GM21723 (cell line): Measurements from ENCODE around the gene CPNE7.

ENCODE experiments used
- ATAC-seq: cut with Tn5 transposase; IDR thresholded peaks from one replicate; pipeline ENCODE4 v1.9.1; 2021; ENCODE audit warnings: mild to moderate bottlenecking, moderate library complexity; ENCODE audit not compliant: unreplicated experiment

CPNE7 gene

GRCh38 chr16:89575247-89576152 lies at the start of gene CPNE7:
TSS of gene CPNE7 (plus strand) at chr16:89575758. CDS start at chr16:89575898, 140 bp downstream.
- ATAC-seq = no peak

- no peak for ATAC-seq
These were observed 46.5 kb upstream of the CPNE7 start for GRCh38 chr16:89529097-89529496.

GRCh38 chr16:89530401-89531381 lies 44.9 kb upstream of the CPNE7 start:
- ATAC-seq = no peak

- no peak for ATAC-seq
These were observed 43.6 kb upstream of the CPNE7 start for GRCh38 chr16:89531821-89532526.

- no peak for ATAC-seq
These were observed 41.3 kb upstream of the CPNE7 start for GRCh38 chr16:89534252-89534756.

- ATAC-seq = no peak
These were observed 39.2 kb upstream of the CPNE7 start for GRCh38 chr16:89536371-89536770.

GRCh38 chr16:89536886-89537548 lies 38.5 kb upstream of the CPNE7 start:
- no peak for ATAC-seq

- ATAC-seq = no peak
These were observed 38.0 kb upstream of the CPNE7 start for GRCh38 chr16:89537549-89537925.

GRCh38 chr16:89538286-89538685 lies 37.3 kb upstream of the CPNE7 start:
- no peak for ATAC-seq

- no peak for ATAC-seq
These were observed 35.0 kb upstream of the CPNE7 start for GRCh38 chr16:89540557-89540956.

- no peak for ATAC-seq
These were observed 33.8 kb upstream of the CPNE7 start for GRCh38 chr16:89541792-89542191.

GRCh38 chr16:89544113-89544512 lies 31.4 kb upstream of the CPNE7 start:
- ATAC-seq = no peak

GRCh38 chr16:89544713-89545043 lies 30.9 kb upstream of the CPNE7 start:
- no peak for ATAC-seq

- ATAC-seq = no peak
These were observed 30.3 kb upstream of the CPNE7 start for GRCh38 chr16:89545044-89545830.

- ATAC-seq = no peak
These were observed 29.6 kb upstream of the CPNE7 start for GRCh38 chr16:89545831-89546574.

- no peak for ATAC-seq
These were observed 28.8 kb upstream of the CPNE7 start for GRCh38 chr16:89546781-89547180.

GRCh38 chr16:89547291-89547690 lies 28.3 kb upstream of the CPNE7 start:
- no peak for ATAC-seq

- no peak for ATAC-seq
These were observed 27.7 kb upstream of the CPNE7 start for GRCh38 chr16:89547860-89548259.
